SK-N-SH treated with all-trans-retinoic acid at 6 μM for 48 hours (cell line): ENCODE data around the gene SORCS1.

Experiments
- ATAC-seq: fragments of 200-7000 bp; cut with Tn5 transposase; 3 replicates; pipeline ENCODE4 v1.9.1; 2020; ENCODE audit warnings: mild to moderate bottlenecking, moderate library complexity
- ARNTL ChIP-seq: fragments of 450-650 bp; formaldehyde crosslinking; IDR thresholded peaks from 2 replicates; pipeline ENCODE4 v1.5.0; 2020; ENCODE audit warnings: low read depth, mild to moderate bottlenecking, moderate library complexity, borderline replicate concordance
- BACH2 ChIP-seq: fragments of 250-450 bp; sonication (Bioruptor Pico); IDR thresholded peaks from 2 replicates; pipeline ENCODE4 v1.9.0; 2021; ENCODE audit warnings: mild to moderate bottlenecking, borderline replicate concordance
- CSDC2 ChIP-seq: fragments of 250-450 bp; sonication (Bioruptor Pico); IDR thresholded peaks from 2 replicates; pipeline ENCODE4 v1.5.0; 2020; ENCODE audit warnings: mild to moderate bottlenecking, moderate library complexity
- CSRNP3 ChIP-seq: fragments of 250-450 bp; sonication (Bioruptor Pico); IDR thresholded peaks from 2 replicates; pipeline ENCODE4 v1.5.1; 2021; ENCODE audit warnings: mild to moderate bottlenecking, moderate library complexity
- ESRRG ChIP-seq: fragments of 250-450 bp; sonication (Bioruptor Pico); IDR thresholded peaks from 2 replicates; pipeline ENCODE4 v1.6.1; 2021; ENCODE audit warnings: mild to moderate bottlenecking
- GLIS3 ChIP-seq: fragments of 250-450 bp; sonication (Bioruptor Pico); IDR thresholded peaks from 2 replicates; pipeline ENCODE4 v1.5.0; 2020; ENCODE audit warnings: mild to moderate bottlenecking, moderate library complexity
- OSR1 ChIP-seq: fragments of 250-450 bp; sonication (Bioruptor Pico); IDR thresholded peaks from 2 replicates; pipeline ENCODE4 v1.8.0; 2022; ENCODE audit warnings: moderate library complexity, mild to moderate bottlenecking, inconsistent platforms
- PPARA ChIP-seq: fragments of 250-450 bp; sonication (Bioruptor Pico); IDR thresholded peaks from 2 replicates; pipeline ENCODE4 v1.5.0; 2020; ENCODE audit warnings: mild to moderate bottlenecking, borderline replicate concordance
- SNAI2 ChIP-seq: fragments of 250-450 bp; sonication (Bioruptor Pico); IDR thresholded peaks from 2 replicates; pipeline ENCODE4 v1.5.0; 2020; ENCODE audit warnings: mild to moderate bottlenecking, moderate library complexity
- TCF4 ChIP-seq: fragments of 250-450 bp; sonication (Bioruptor Pico); IDR thresholded peaks from 2 replicates; pipeline ENCODE4 v1.8.0; 2021; ENCODE audit warnings: mild to moderate bottlenecking, moderate library complexity, borderline replicate concordance
- TOX ChIP-seq: fragments of 250-450 bp; sonication (Bioruptor Pico); IDR thresholded peaks from 2 replicates; pipeline ENCODE4 v1.8.0; 2021; ENCODE audit warnings: mild to moderate bottlenecking, moderate library complexity, borderline replicate concordance
- ZC3H10 ChIP-seq: fragments of 250-450 bp; sonication (Bioruptor Pico); IDR thresholded peaks from 2 replicates; pipeline ENCODE4 v1.5.1; 2021; ENCODE audit warnings: mild to moderate bottlenecking, moderate library complexity
- ZFP3 ChIP-seq: fragments of 250-450 bp; sonication (Bioruptor Pico); IDR thresholded peaks from 2 replicates; pipeline ENCODE4 v1.5.0; 2020; ENCODE audit warnings: mild to moderate bottlenecking, moderate library complexity
- ZFP30 ChIP-seq: fragments of 450-650 bp; formaldehyde crosslinking; IDR thresholded peaks from 2 replicates; pipeline ENCODE4 v1.5.0; 2022; ENCODE audit warnings: mild to moderate bottlenecking, moderate library complexity
- ZNF565 ChIP-seq: fragments of 450-650 bp; formaldehyde crosslinking; conservative IDR thresholded peaks from 2 replicates; pipeline ENCODE4 v1.5.0; 2020; ENCODE audit warnings: low read depth, mild to moderate bottlenecking, moderate library complexity
- ZNF70 ChIP-seq: fragments of 450-650 bp; formaldehyde crosslinking; IDR thresholded peaks from 2 replicates; pipeline ENCODE4 v1.5.0; 2020; ENCODE audit warnings: mild to moderate bottlenecking, moderate library complexity
- ZNF8 ChIP-seq: fragments of 450-650 bp; formaldehyde crosslinking; IDR thresholded peaks from 2 replicates; pipeline ENCODE4 v1.5.0; 2020; ENCODE audit warnings: mild to moderate bottlenecking, moderate library complexity
- TF ChIP-seq, protein P1 (sequence below): fragments of 250-450 bp; sonication (Bioruptor Pico); IDR thresholded peaks from 2 replicates; pipeline ENCODE4 v1.8.0; 2020; ENCODE audit warnings: mild to moderate bottlenecking, moderate library complexity, borderline replicate concordance
- TF ChIP-seq, protein P2 (sequence below): fragments of 250-450 bp; sonication (Bioruptor Pico); IDR thresholded peaks from 2 replicates; pipeline ENCODE4 v1.5.0; 2020; ENCODE audit warnings: mild to moderate bottlenecking, moderate library complexity
- TF ChIP-seq, protein P3 (sequence below): fragments of 250-450 bp; sonication (Bioruptor Pico); IDR thresholded peaks from 2 replicates; pipeline ENCODE4 v1.8.0; 2021; ENCODE audit warnings: low read depth, mild to moderate bottlenecking, moderate library complexity, borderline replicate concordance

SORCS1 gene

DNA sequence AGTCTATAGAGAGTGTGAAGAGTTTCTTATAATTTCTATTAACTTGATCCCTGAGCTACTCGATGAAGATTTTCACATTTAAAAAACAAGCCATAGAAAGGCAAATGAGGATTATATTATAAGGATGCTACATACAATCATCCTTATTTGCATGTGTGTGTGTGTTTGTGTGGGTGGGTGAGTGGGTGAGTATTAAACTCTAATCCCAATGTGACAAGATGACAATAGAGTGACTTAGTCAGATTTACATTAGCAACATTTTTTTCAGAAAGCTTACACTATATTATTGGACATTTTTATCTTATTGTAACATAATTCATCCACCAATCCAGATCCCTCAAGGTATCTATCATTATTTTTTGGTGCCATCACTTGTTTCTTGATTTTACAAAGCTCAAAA, 331.7 kb downstream of the SORCS1 start (continued):
- TF ChIP-seq, protein P1, sequence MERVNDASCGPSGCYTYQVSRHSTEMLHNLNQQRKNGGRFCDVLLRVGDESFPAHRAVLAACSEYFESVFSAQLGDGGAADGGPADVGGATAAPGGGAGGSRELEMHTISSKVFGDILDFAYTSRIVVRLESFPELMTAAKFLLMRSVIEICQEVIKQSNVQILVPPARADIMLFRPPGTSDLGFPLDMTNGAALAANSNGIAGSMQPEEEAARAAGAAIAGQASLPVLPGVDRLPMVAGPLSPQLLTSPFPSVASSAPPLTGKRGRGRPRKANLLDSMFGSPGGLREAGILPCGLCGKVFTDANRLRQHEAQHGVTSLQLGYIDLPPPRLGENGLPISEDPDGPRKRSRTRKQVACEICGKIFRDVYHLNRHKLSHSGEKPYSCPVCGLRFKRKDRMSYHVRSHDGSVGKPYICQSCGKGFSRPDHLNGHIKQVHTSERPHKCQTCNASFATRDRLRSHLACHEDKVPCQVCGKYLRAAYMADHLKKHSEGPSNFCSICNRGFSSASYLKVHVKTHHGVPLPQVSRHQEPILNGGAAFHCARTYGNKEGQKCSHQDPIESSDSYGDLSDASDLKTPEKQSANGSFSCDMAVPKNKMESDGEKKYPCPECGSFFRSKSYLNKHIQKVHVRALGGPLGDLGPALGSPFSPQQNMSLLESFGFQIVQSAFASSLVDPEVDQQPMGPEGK = no peak
- no peak for TF ChIP-seq ARNTL (CRISPR knock-in tag)
- TF ChIP-seq OSR1 (CRISPR knock-in tag) = no peak
- TF ChIP-seq ZNF8 = no peak
- TF ChIP-seq GLIS3 (CRISPR knock-in tag) = no peak
- TF ChIP-seq, protein P2, sequence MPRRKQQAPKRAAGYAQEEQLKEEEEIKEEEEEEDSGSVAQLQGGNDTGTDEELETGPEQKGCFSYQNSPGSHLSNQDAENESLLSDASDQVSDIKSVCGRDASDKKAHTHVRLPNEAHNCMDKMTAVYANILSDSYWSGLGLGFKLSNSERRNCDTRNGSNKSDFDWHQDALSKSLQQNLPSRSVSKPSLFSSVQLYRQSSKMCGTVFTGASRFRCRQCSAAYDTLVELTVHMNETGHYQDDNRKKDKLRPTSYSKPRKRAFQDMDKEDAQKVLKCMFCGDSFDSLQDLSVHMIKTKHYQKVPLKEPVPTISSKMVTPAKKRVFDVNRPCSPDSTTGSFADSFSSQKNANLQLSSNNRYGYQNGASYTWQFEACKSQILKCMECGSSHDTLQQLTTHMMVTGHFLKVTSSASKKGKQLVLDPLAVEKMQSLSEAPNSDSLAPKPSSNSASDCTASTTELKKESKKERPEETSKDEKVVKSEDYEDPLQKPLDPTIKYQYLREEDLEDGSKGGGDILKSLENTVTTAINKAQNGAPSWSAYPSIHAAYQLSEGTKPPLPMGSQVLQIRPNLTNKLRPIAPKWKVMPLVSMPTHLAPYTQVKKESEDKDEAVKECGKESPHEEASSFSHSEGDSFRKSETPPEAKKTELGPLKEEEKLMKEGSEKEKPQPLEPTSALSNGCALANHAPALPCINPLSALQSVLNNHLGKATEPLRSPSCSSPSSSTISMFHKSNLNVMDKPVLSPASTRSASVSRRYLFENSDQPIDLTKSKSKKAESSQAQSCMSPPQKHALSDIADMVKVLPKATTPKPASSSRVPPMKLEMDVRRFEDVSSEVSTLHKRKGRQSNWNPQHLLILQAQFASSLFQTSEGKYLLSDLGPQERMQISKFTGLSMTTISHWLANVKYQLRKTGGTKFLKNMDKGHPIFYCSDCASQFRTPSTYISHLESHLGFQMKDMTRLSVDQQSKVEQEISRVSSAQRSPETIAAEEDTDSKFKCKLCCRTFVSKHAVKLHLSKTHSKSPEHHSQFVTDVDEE (CRISPR knock-in tag) = no peak
- TF ChIP-seq ZFP30 (CRISPR knock-in tag) = no peak

- no peak for TF ChIP-seq SNAI2
- no peak for TF ChIP-seq ZFP3
- TF ChIP-seq ZC3H10 (CRISPR knock-in tag) = no peak
- TF ChIP-seq ARNTL (CRISPR knock-in tag) = no peak
- TF ChIP-seq, protein P2 (CRISPR knock-in tag) = no peak
- no peak for TF ChIP-seq ZNF70 (CRISPR knock-in tag)
- no peak for TF ChIP-seq ZNF565
- no peak for TF ChIP-seq ZFP30 (CRISPR knock-in tag)
- TF ChIP-seq GLIS3 (CRISPR knock-in tag) = no peak
- TF ChIP-seq TCF4 = no peak
- TF ChIP-seq CSRNP3 (CRISPR knock-in tag) = no peak
- no peak for TF ChIP-seq OSR1 (CRISPR knock-in tag)
- TF ChIP-seq, protein P3, sequence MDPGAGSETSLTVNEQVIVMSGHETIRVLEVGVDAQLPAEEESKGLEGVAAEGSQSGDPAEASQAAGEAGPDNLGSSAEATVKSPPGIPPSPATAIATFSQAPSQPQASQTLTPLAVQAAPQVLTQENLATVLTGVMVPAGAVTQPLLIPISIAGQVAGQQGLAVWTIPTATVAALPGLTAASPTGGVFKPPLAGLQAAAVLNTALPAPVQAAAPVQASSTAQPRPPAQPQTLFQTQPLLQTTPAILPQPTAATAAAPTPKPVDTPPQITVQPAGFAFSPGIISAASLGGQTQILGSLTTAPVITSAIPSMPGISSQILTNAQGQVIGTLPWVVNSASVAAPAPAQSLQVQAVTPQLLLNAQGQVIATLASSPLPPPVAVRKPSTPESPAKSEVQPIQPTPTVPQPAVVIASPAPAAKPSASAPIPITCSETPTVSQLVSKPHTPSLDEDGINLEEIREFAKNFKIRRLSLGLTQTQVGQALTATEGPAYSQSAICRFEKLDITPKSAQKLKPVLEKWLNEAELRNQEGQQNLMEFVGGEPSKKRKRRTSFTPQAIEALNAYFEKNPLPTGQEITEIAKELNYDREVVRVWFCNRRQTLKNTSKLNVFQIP = no peak
- TF ChIP-seq ESRRG (CRISPR knock-in tag) = no peak
- no peak for TF ChIP-seq CSDC2 (CRISPR knock-in tag)
- TF ChIP-seq BACH2 = no peak
- TF ChIP-seq PPARA (CRISPR knock-in tag) = no peak
- TF ChIP-seq, protein P1 = no peak
- TF ChIP-seq TOX (CRISPR knock-in tag) = no peak
- TF ChIP-seq, all 23 proteins: peak for 0
These were observed 334.0 kb downstream of the SORCS1 start for GRCh38 chr10:106830471-106830870.

More at GRCh38 chr10:106830471-106830870, 334.0 kb downstream of the SORCS1 start:
- no peak for ATAC-seq
